Measurements from ENCODE around the gene CNTLN. TPM values are rescaled to one million over a fixed set of nuclear protein-coding genes. Genes with fewer than 3 reads are reported as not detected.

The CNTLN gene
- total RNA-seq, 3 donors from 2014 or later, result 13.6 to 19.7 (median 14.6) TPM

- H3K4me3 ChIP-seq, result no peak overlapping the region
- H3K36me3 ChIP-seq, result no peaks in the 10 kb centered on the region
- H3K9me3 ChIP-seq, result no peaks in the 10 kb centered on the region
- TF ChIP-seq POLR2AphosphoS5 (IDR thresholded peaks at IDR 0.05), result no peak
- no peak for TF ChIP-seq CTCF (IDR thresholded peaks at IDR 0.05)
- TF ChIP-seq POLR2A (IDR thresholded peaks at IDR 0.05), result no peak
- H3K27ac ChIP-seq, result no peak overlapping the region
- no peaks in the 10 kb centered on the region for H3K4me1 ChIP-seq
- no peaks in the 10 kb centered on the region for H3K27me3 ChIP-seq
- no peak for DNase-seq (ENCODE audit: low spot score in 2 of 2)
- intact Hi-C loops (cut with DNase I; ENCODE audit: low total_unique reads), result no loop called here
Measured at GRCh38 chr9:17453751-17454150, 318.9 kb downstream of the CNTLN start.

GRCh38 chr9:17462869-17463464 is 328.1 kb downstream of the CNTLN start:
- no peak overlapping the region for H3K27ac ChIP-seq
- intact Hi-C loops (cut with DNase I; ENCODE audit: low total_unique reads), result no loop called here
- H3K4me1 ChIP-seq, result no peaks in the 10 kb centered on the region
- H3K4me3 ChIP-seq, result no peak overlapping the region
- H3K36me3 ChIP-seq, result no peaks in the 10 kb centered on the region
- no peak for DNase-seq (ENCODE audit: low spot score in 2 of 2)
- no peak for TF ChIP-seq POLR2AphosphoS5 (IDR thresholded peaks at IDR 0.05)
- peak; percentile 16 to 80 (median 47) for TF ChIP-seq CTCF (IDR thresholded peaks at IDR 0.05)
- H3K9me3 ChIP-seq, result no peaks in the 10 kb centered on the region
- H3K27me3 ChIP-seq, result no peaks in the 10 kb centered on the region

GRCh38 chr9:17470036-17470813 is 335.4 kb downstream of the CNTLN start:
- TF ChIP-seq POLR2A (IDR thresholded peaks at IDR 0.05), result no peak
- TF ChIP-seq CTCF (IDR thresholded peaks at IDR 0.05), result no peak
- TF ChIP-seq POLR2AphosphoS5 (IDR thresholded peaks at IDR 0.05), result no peak
- Histone ChIP-seq H3K27ac (no peak overlapping the region), H3K9me3 (no peaks in the 10 kb centered on the region), H3K4me3 (no peak overlapping the region), H3K27me3 (no peaks in the 10 kb centered on the region), H3K4me1 (no peaks in the 10 kb centered on the region), H3K36me3 (no peaks in the 10 kb centered on the region)
- intact Hi-C loops (cut with DNase I; ENCODE audit: low total_unique reads), result no loop called here
- no peak for DNase-seq (ENCODE audit: low spot score in 2 of 2)

- Histone ChIP-seq H3K36me3 (no peaks in the 10 kb centered on the region), H3K27ac (no peak overlapping the region), H3K27me3 (no peaks in the 10 kb centered on the region), H3K9me3 (no peaks in the 10 kb centered on the region), H3K4me3 (no peak overlapping the region), H3K4me1 (no peaks in the 10 kb centered on the region)
- intact Hi-C loops (cut with DNase I; ENCODE audit: low total_unique reads), result no loop called here
- TF ChIP-seq POLR2A (IDR thresholded peaks at IDR 0.05), result no peak
- TF ChIP-seq CTCF (IDR thresholded peaks at IDR 0.05), result no peak
- TF ChIP-seq POLR2AphosphoS5 (IDR thresholded peaks at IDR 0.05), result no peak
- DNase-seq (ENCODE audit: low spot score in 2 of 2), result no peak
Measured at GRCh38 chr9:17472126-17472525, 337.3 kb downstream of the CNTLN start.

- Histone ChIP-seq H3K4me3 (no peak overlapping the region), H3K4me1 (no peaks in the 10 kb centered on the region), H3K36me3 (no peaks in the 10 kb centered on the region), H3K9me3 (no peaks in the 10 kb centered on the region), H3K27ac (no peak overlapping the region), H3K27me3 (no peaks in the 10 kb centered on the region)
- no peak for DNase-seq (ENCODE audit: low spot score in 2 of 2)
- TF ChIP-seq CTCF (IDR thresholded peaks at IDR 0.05) (no peak), POLR2AphosphoS5 (IDR thresholded peaks at IDR 0.05) (no peak), POLR2A (IDR thresholded peaks at IDR 0.05) (no peak)
- intact Hi-C loops (cut with DNase I; ENCODE audit: low total_unique reads), result no loop called here
Measured at GRCh38 chr9:17476401-17476800, 341.6 kb downstream of the CNTLN start.
